Ishikawa (cell line): ENCODE measurements around the gene ADH6.

Experiments used
- CEBPB ChIP-seq: IDR thresholded peaks from 2 replicates; pipeline ENCODE4 v1.6.1; 2012
- CREB1 ChIP-seq: IDR thresholded peaks from 2 replicates; pipeline ENCODE4 v1.6.1; 2012; ENCODE audit warnings: low read depth
- EGR1 ChIP-seq: IDR thresholded peaks from 2 replicates; pipeline ENCODE4 v1.6.1; 2012
- EP300 ChIP-seq: IDR thresholded peaks from 2 replicates; pipeline ENCODE4 v1.6.1; 2012; ENCODE audit warnings: borderline replicate concordance
- FOXM1 ChIP-seq: IDR thresholded peaks from 2 replicates; pipeline ENCODE4 v1.6.1; 2012; ENCODE audit warnings: low read depth, borderline replicate concordance
- MAX ChIP-seq: IDR thresholded peaks from 2 replicates; pipeline ENCODE4 v1.6.1; 2012
- NFIC ChIP-seq: IDR thresholded peaks from 2 replicates; pipeline ENCODE4 v1.6.1; 2012
- RAD21 ChIP-seq: IDR thresholded peaks from 2 replicates; pipeline ENCODE4 v1.6.1; 2012; ENCODE audit warnings: low read depth
- REST ChIP-seq: IDR thresholded peaks from 2 replicates; pipeline ENCODE4 v1.6.1; 2012; ENCODE audit warnings: low read depth, mild to moderate bottlenecking
- TAF1 ChIP-seq: IDR thresholded peaks from 2 replicates; pipeline ENCODE4 v1.6.1; 2012; ENCODE audit warnings: low read depth, mild to moderate bottlenecking
- TCF12 ChIP-seq: IDR thresholded peaks from 2 replicates; pipeline ENCODE4 v1.6.1; 2012; ENCODE audit warnings: low read depth
- TEAD4 ChIP-seq: IDR thresholded peaks from 2 replicates; pipeline ENCODE4 v1.6.1; 2012
- USF1 ChIP-seq: IDR thresholded peaks from 2 replicates; pipeline ENCODE4 v1.6.1; 2012
- YY1 ChIP-seq: IDR thresholded peaks from 2 replicates; pipeline ENCODE4 v1.6.1; 2012; ENCODE audit warnings: low read depth
- ZBTB7A ChIP-seq: IDR thresholded peaks from 2 replicates; pipeline ENCODE4 v1.6.1; 2012; ENCODE audit warnings: low read depth

Gene ADH6

GRCh38 chr4:99219072-99219471 lies at the start of gene ADH6:
Gene ADH6, minus strand, starts transcription at chr4:99219246. Its CDS starts 94 bp downstream, at chr4:99219152.
- TF ChIP-seq FOXM1, result no peak
- TF ChIP-seq NFIC, result no peak
- no peak for TF ChIP-seq TEAD4
- no peak for TF ChIP-seq ZBTB7A
- TF ChIP-seq YY1, result no peak
- no peak for TF ChIP-seq TAF1
- no peak for TF ChIP-seq EP300
- no peak for TF ChIP-seq CEBPB
- no peak for TF ChIP-seq TCF12
- no peak for TF ChIP-seq USF1
- no peak for TF ChIP-seq MAX

GRCh38 chr4:99264927-99265326 lies 45.9 kb upstream of the ADH6 start:
- no peak for TF ChIP-seq EGR1
- no peak for TF ChIP-seq USF1
- TF ChIP-seq TAF1, result no peak
- no peak for TF ChIP-seq MAX
- no peak for TF ChIP-seq REST
- no peak for TF ChIP-seq TCF12
- no peak for TF ChIP-seq YY1
- TF ChIP-seq CREB1, result no peak
- no peak for TF ChIP-seq NFIC
- TF ChIP-seq EP300, result no peak
- no peak for TF ChIP-seq TEAD4
- no peak for TF ChIP-seq FOXM1
- no peak for TF ChIP-seq CEBPB
- no peak for TF ChIP-seq ZBTB7A
- TF ChIP-seq RAD21, result no peak

- no peak for TF ChIP-seq USF1
Observed at GRCh38 chr4:99252746-99253145, 33.7 kb upstream of the ADH6 start.

GRCh38 chr4:99248714-99249113 lies 29.7 kb upstream of the ADH6 start:
- TF ChIP-seq NFIC, result no peak

- TF ChIP-seq EGR1 (no peak), USF1 (no peak), TCF12 (no peak), RAD21 (no peak), MAX (no peak), CREB1 (no peak), TEAD4 (no peak), EP300 (no peak), TAF1 (no peak), NFIC (no peak)
Observed at GRCh38 chr4:99235955-99236354, 16.9 kb upstream of the ADH6 start.

GRCh38 chr4:99234331-99235010 lies 15.4 kb upstream of the ADH6 start:
- TF ChIP-seq ZBTB7A, result no peak

GRCh38 chr4:99221980-99222379 lies 2.9 kb upstream of the ADH6 start:
- TF ChIP-seq MAX (no peak), EP300 (no peak), ZBTB7A (no peak), TEAD4 (no peak), RAD21 (no peak)
